Activated T-cell treated with anti-CD3 and anti-CD28 coated beads, Interleukin-2, amount 50 U/mL, for 48 hours (primary cell): ENCODE measurements around the gene CRYAB.

Experiments
- DNase-seq, 2 experiments: peaks; one replicate each; pipeline ENCODE4 v3.0.0-alpha.2; 2020

CRYAB gene

GRCh38 chr11:111911563-111912401 is at the start of gene CRYAB:
TSS of gene CRYAB (minus strand) at chr11:111911770. CDS start at chr11:111911724, 46 bp downstream.
- DNase-seq: no peak

- DNase-seq: no peak
These were observed 49.3 kb upstream of the CRYAB start for GRCh38 chr11:111960916-111961315.

GRCh38 chr11:111957663-111958444 is 46.3 kb upstream of the CRYAB start:
- no peak for DNase-seq

- DNase-seq: no peak
These were observed 42.6 kb upstream of the CRYAB start for GRCh38 chr11:111954154-111954553.

- DNase-seq: no peak
These were observed 40.0 kb upstream of the CRYAB start for GRCh38 chr11:111951565-111951964.

- no peak for DNase-seq
These were observed 38.2 kb upstream of the CRYAB start for GRCh38 chr11:111949519-111950426.

GRCh38 chr11:111947143-111947542 is 35.6 kb upstream of the CRYAB start:
- DNase-seq: no peak

GRCh38 chr11:111946499-111946898 is 34.9 kb upstream of the CRYAB start:
- DNase-seq: no peak

GRCh38 chr11:111945198-111945597 is 33.6 kb upstream of the CRYAB start:
- no peak for DNase-seq

GRCh38 chr11:111944651-111945051 is 33.1 kb upstream of the CRYAB start:
- DNase-seq: no peak

- peak in 1 of 2 experiments; percentile 36 for DNase-seq
These were observed 32.6 kb upstream of the CRYAB start for GRCh38 chr11:111944139-111944538.

- no peak for DNase-seq
These were observed 31.3 kb upstream of the CRYAB start for GRCh38 chr11:111942829-111943228.

GRCh38 chr11:111941963-111942362 is 30.4 kb upstream of the CRYAB start:
- DNase-seq: no peak

- no peak for DNase-seq
These were observed 28.4 kb upstream of the CRYAB start for GRCh38 chr11:111939836-111940604.

GRCh38 chr11:111938687-111939160 is 27.2 kb upstream of the CRYAB start:
- peak; percentile 56 to 59 for DNase-seq

GRCh38 chr11:111937844-111938243 is 26.3 kb upstream of the CRYAB start:
- DNase-seq: peak; percentile 39 to 40

- DNase-seq: no peak
These were observed 25.8 kb upstream of the CRYAB start for GRCh38 chr11:111937461-111937769.

GRCh38 chr11:111936040-111936540 is 24.5 kb upstream of the CRYAB start:
- no peak for DNase-seq

GRCh38 chr11:111935317-111936039 is 23.9 kb upstream of the CRYAB start:
- DNase-seq: no peak

GRCh38 chr11:111934306-111934705 is 22.7 kb upstream of the CRYAB start:
- DNase-seq: no peak

GRCh38 chr11:111933872-111934271 is 22.3 kb upstream of the CRYAB start:
- DNase-seq: no peak
